GM18907 (cell line): ENCODE results near the gene GOLPH3.
A peak's percentile ranks its signal among the peaks of the same experiment; 100 is the strongest.
"Not testable (repeated sequence)": the region's sequence is repeated elsewhere in the genome, so short reads cannot be mapped to it uniquely, and the experiment has no call there.

Experiments
- ATAC-seq: cut with Tn5 transposase; IDR thresholded peaks from one replicate; pipeline ENCODE4 v1.9.1; 2021; ENCODE audit warnings: mild to moderate bottlenecking, moderate library complexity; ENCODE audit not compliant: unreplicated experiment

The GOLPH3 gene

GRCh38 chr5:32138839-32139493 is 35.2 kb downstream of the GOLPH3 start:
- no peak for ATAC-seq

GRCh38 chr5:32136342-32136741 is 37.8 kb downstream of the GOLPH3 start:
- ATAC-seq, result no peak

GRCh38 chr5:32135086-32135485 is 39.0 kb downstream of the GOLPH3 start:
- ATAC-seq, result no peak

GRCh38 chr5:32132757-32133156 is 41.4 kb downstream of the GOLPH3 start:
- ATAC-seq, result no peak

GRCh38 chr5:32131604-32132003 is 42.5 kb downstream of the GOLPH3 start:
- ATAC-seq, result no peak

- ATAC-seq, result no peak
These were observed 43.3 kb downstream of the GOLPH3 start for GRCh38 chr5:32130865-32131264.

GRCh38 chr5:32129074-32129598 is 45.0 kb downstream of the GOLPH3 start:
- no peak for ATAC-seq

GRCh38 chr5:32127711-32128110 is 46.4 kb downstream of the GOLPH3 start:
- ATAC-seq, result no peak

GRCh38 chr5:32126691-32127090 is 47.4 kb downstream of the GOLPH3 start:
- no peak for ATAC-seq

GRCh38 chr5:32123889-32124676 is 50.0 kb downstream of the GOLPH3 start:
- no peak for ATAC-seq

GRCh38 chr5:32123058-32123805 is 50.9 kb downstream of the GOLPH3 start:
- ATAC-seq, result peak; percentile 81

- ATAC-seq, result not testable (repeated sequence)
These were observed 55.2 kb downstream of the GOLPH3 start for GRCh38 chr5:32118922-32119321.

GRCh38 chr5:32116574-32117313 is 57.4 kb downstream of the GOLPH3 start:
- no peak for ATAC-seq

- no peak for ATAC-seq
These were observed 58.1 kb downstream of the GOLPH3 start for GRCh38 chr5:32115985-32116384.

- ATAC-seq, result no peak
These were observed 63.9 kb downstream of the GOLPH3 start for GRCh38 chr5:32110111-32110696.

- ATAC-seq, result no peak
These were observed 64.9 kb downstream of the GOLPH3 start for GRCh38 chr5:32109236-32109635.

- no peak for ATAC-seq
These were observed 66.0 kb downstream of the GOLPH3 start for GRCh38 chr5:32108167-32108566.

- no peak for ATAC-seq
These were observed 66.8 kb downstream of the GOLPH3 start for GRCh38 chr5:32107291-32107690.

- ATAC-seq, result no peak
These were observed 70.6 kb downstream of the GOLPH3 start for GRCh38 chr5:32103521-32103920.

GRCh38 chr5:32102254-32102986 is 71.7 kb downstream of the GOLPH3 start:
- no peak for ATAC-seq
